B cell (primary cell): ENCODE measurements around the gene RPS6KL1. TPM values are rescaled to one million over a fixed set of nuclear protein-coding genes. Genes with fewer than 3 reads are reported as not detected.

Experiments used
- ATAC-seq: fragments of 200-7000 bp; cut with Tn5 transposase; one replicate; pipeline ENCODE4 v1.10.0; 2021; ENCODE audit warnings: low read depth, mild to moderate bottlenecking, moderate number of reproducible peaks, moderate library complexity
- CTCF ChIA-PET: fragments of 350-600 bp; sonication (Branson Sonifier 250); formaldehyde crosslinking; loops from one replicate; lab custom pipeline; 2021; ENCODE audit warnings: antibody characterized with exemption, inconsistent platforms; lab: Charles Lee
- POLR2A ChIA-PET: fragments of 350-600 bp; sonication (Branson Sonifier 250); formaldehyde crosslinking; loops from one replicate; lab custom pipeline; 2021; ENCODE audit warnings: antibody characterized with exemption; lab: Charles Lee
- DNase-seq: peaks from one replicate; pipeline ENCODE4 v3.0.0; 2013
- H2AFZ ChIP-seq: 2 replicates; pipeline ENCODE4 v1.6.1; 2012; ENCODE audit warnings: mild to moderate bottlenecking, low read depth, low read length; ENCODE audit not compliant: insufficient read depth, poor library complexity, severe bottlenecking
- H3K27ac ChIP-seq, 2 donors: 1 replicate in 1 of 2; 2 replicates in 1 of 2; pipeline ENCODE4 v1.5.1; 2012 to 2013; ENCODE audit warnings: low read length in 2 of 2, mild to moderate bottlenecking in 2 of 2, moderate library complexity in 1 of 2
- H3K27me3 ChIP-seq, 4 experiments: fragments of 200-600 bp in 1 of 4; sonication (generic) in 1 of 4; replicated peaks in 1 of 4; 1 replicate in 2 of 4; 2 replicates in 2 of 4; pipeline versions ENCODE4 v1.6.1 to v1.7.0; 2013 to 2016; ENCODE audit warnings: low read length in 3 of 4, mild to moderate bottlenecking in 2 of 4, mixed read lengths in 1 of 4, moderate library complexity in 1 of 4; ENCODE audit not compliant: insufficient read depth in 4 of 4, control insufficient read depth in 3 of 4; ENCODE audit errors: control extremely low read depth in 1 of 4
- H3K36me3 ChIP-seq, 2 experiments: replicated peaks in 1 of 2; 1 replicate in 1 of 2; 2 replicates in 1 of 2; pipeline versions ENCODE4 v1.6.1 to v1.7.1; 2013; ENCODE audit warnings: low read length in 1 of 2; ENCODE audit not compliant: insufficient read depth in 2 of 2, control insufficient read depth in 1 of 2; ENCODE audit errors: control extremely low read depth in 1 of 2, extremely low read depth in 1 of 2
- H3K4me1 ChIP-seq, 2 donors: fragments of 200-600 bp in 1 of 2; sonication (generic) in 1 of 2; 1 replicate in 1 of 2; 2 replicates in 1 of 2; pipeline versions ENCODE4 v1.5.1 to v1.6.1; 2013 to 2017; ENCODE audit warnings: low read length in 2 of 2; ENCODE audit not compliant: control insufficient read depth in 2 of 2, insufficient read depth in 2 of 2
- H3K4me2 ChIP-seq: replicated peaks from 2 replicates; pipeline ENCODE3; 2012; ENCODE audit warnings: mild to moderate bottlenecking, low read depth, low read length; ENCODE audit not compliant: poor library complexity, severe bottlenecking
- H3K4me3 ChIP-seq, 5 experiments: fragments of 200-600 bp in 1 of 5; sonication (generic) in 1 of 5; 1 replicate in 3 of 5; 2 replicates in 2 of 5; pipeline versions ENCODE4 v1.5.1 to v1.7.0; 2011 to 2016; ENCODE audit warnings: low read length in 4 of 5, mild to moderate bottlenecking in 4 of 5, low read depth in 2 of 5, control low read depth in 1 of 5, moderate library complexity in 1 of 5; ENCODE audit not compliant: insufficient read depth in 1 of 5; ENCODE audit errors: control extremely low read depth in 1 of 5, extremely low read depth in 1 of 5
- H3K79me2 ChIP-seq: fragments of 200-600 bp; sonication (generic); one replicate; pipeline ENCODE4 v1.6.0; 2016; ENCODE audit warnings: low read length; ENCODE audit not compliant: control insufficient read depth, insufficient read depth
- H3K9ac ChIP-seq: fragments of 200-600 bp; sonication (generic); 2 replicates; pipeline ENCODE4 v1.6.1; 2017; ENCODE audit warnings: mild to moderate bottlenecking, low read length, moderate library complexity
- H3K9me3 ChIP-seq, 3 donors: one replicate each; pipeline versions ENCODE4 v1.6.1 to v1.7.1; 2013; ENCODE audit warnings: low read length in 2 of 3; ENCODE audit not compliant: control insufficient read depth in 2 of 3, insufficient read depth in 1 of 3; ENCODE audit errors: control extremely low read depth in 1 of 3
- H4K20me1 ChIP-seq: 2 replicates; pipeline ENCODE4 v1.6.0; 2012; ENCODE audit warnings: mild to moderate bottlenecking, low read length; ENCODE audit not compliant: insufficient read depth, control insufficient read depth, poor library complexity, severe bottlenecking
- H3K27ac Mint-ChIP-seq: one replicate; pipeline ENCODE4 v1.8.0; 2021; ENCODE audit warnings: mixed read lengths
- H3K27me3 Mint-ChIP-seq: one replicate; pipeline ENCODE4 v1.8.0; 2021; ENCODE audit warnings: mixed read lengths
- H3K4me1 Mint-ChIP-seq: one replicate; pipeline ENCODE4 v1.8.0; 2021; ENCODE audit warnings: mixed read lengths
- H3K4me3 Mint-ChIP-seq: one replicate; pipeline ENCODE4 v1.8.0; 2021; ENCODE audit warnings: mixed read lengths
- H3K9me3 Mint-ChIP-seq: one replicate; pipeline ENCODE4 v1.8.0; 2022; ENCODE audit warnings: mixed read lengths; ENCODE audit not compliant: insufficient read depth
- CTCF ChIP-seq: fragments of 200-600 bp; IDR thresholded peaks from one replicate; pipeline ENCODE4 v1.8.0; 2022; ENCODE audit warnings: antibody characterized with exemption, mild to moderate bottlenecking
- EZH2 ChIP-seq: IDR thresholded peaks from 2 replicates; pipeline ENCODE4 v1.6.1; 2012; ENCODE audit warnings: borderline replicate concordance, low read depth, mild to moderate bottlenecking, moderate library complexity, low read length; ENCODE audit not compliant: insufficient read depth, poor library complexity, severe bottlenecking
- WGBS: methylation state at CpG from one replicate; pipeline ENCODE4 v1.1.5; 2013; ENCODE audit warnings: missing lambda C conversion rate; ENCODE audit not compliant: insufficient coverage; 5-methylcytosine and 5-hydroxymethylcytosine counted together
- intact Hi-C: fragments of 100-400 bp; cut with micrococcal nuclease; formaldehyde crosslinking; loops from one replicate; pipeline ENCODE4 v1.10.0; 2022
- polyA plus RNA-seq: library from polyadenylated mRNA; depleted of rRNA; stranded (reverse); fragments of >200 nt; gene quantifications from 2 replicates; pipeline ENCODE4 v1.2.3, GENCODE V29; 2012
- total RNA-seq, 2 donors: library from RNA; stranded (reverse); fragments of 120-200 nt in 1 of 2; gene quantifications; 1 replicate in 1 of 2; 2 replicates in 1 of 2; pipeline versions ENCODE4 v1.2.3 to v1.2.4, GENCODE V29; 2013 to 2022

Gene RPS6KL1
- total and polyA plus RNA-seq, 2 donors (not counting 1 experiment from before 2014, with no cell fraction given): 3.4 to 4.4 TPM

GRCh38 chr14:74948228-74949175 is 25.4 kb upstream of the RPS6KL1 start:
- Histone ChIP-seq H3K36me3 (no peaks in the 10 kb centered on the region), H3K79me2 (no peaks in the 10 kb centered on the region), H3K27me3 (peaks cover 0 to 9% (median 0%) of the 10 kb centered on the region in 4 experiments), H3K9ac (no peak overlapping the region), H3K9me3 (no peaks in the 10 kb centered on the region), H3K4me3 (no peak overlapping the region), H3K27ac (no peak overlapping the region), H3K4me1 (peaks cover 11 to 14% of the 10 kb centered on the region in 2 donors), H2AFZ (no peak overlapping the region), H4K20me1 (no peaks in the 10 kb centered on the region), H3K4me2 (no peak overlapping the region)
- no peak overlapping the region for H3K27ac Mint-ChIP-seq
- DNase-seq: no peak
- 95% methylated on average over 10 of the region's 23 CpGs for WGBS
- peaks cover 12% of the 10 kb centered on the region for H3K4me1 Mint-ChIP-seq
- H3K9me3 Mint-ChIP-seq: no peaks in the 10 kb centered on the region
- ChIA-PET POLR2A (no interaction called here), CTCF (interaction anchor here (1.1 to 6.7 kb wide), 7 partner anchors 11 to 355 kb away, joined by 3 to 71 read pairs (median 7); no protein-coding TSS in a partner anchor)
- no peak overlapping the region for H3K4me3 Mint-ChIP-seq
- peaks cover 4% of the 10 kb centered on the region for H3K27me3 Mint-ChIP-seq
- intact Hi-C loops: loop anchor here (10.0 kb wide), 1 partner anchor 356 kb away; no protein-coding TSS in a partner anchor
- TF ChIP-seq CTCF: no peak
- TF ChIP-seq EZH2: no peak
- ATAC-seq: no peak
